PFSK-1 (cell line): ENCODE results near the gene CMYA5.

Source experiments
- TAF1 ChIP-seq: IDR thresholded peaks from 2 replicates; pipeline ENCODE4 v1.6.1; 2012; ENCODE audit warnings: low read length, control low read depth, borderline replicate concordance; ENCODE audit not compliant: insufficient read depth
- TF ChIP-seq, protein P1 (sequence below), 2 experiments: IDR thresholded peaks; 2 replicates each; pipeline versions ENCODE4 v1.6.1 to v1.8.0; 2011 to 2012; ENCODE audit warnings: low read depth in 2 of 2, low read length in 2 of 2, control low read depth in 1 of 2, inconsistent platforms in 1 of 2, mild to moderate bottlenecking in 1 of 2, moderate library complexity in 1 of 2; ENCODE audit not compliant: insufficient read depth in 1 of 2

DNA sequence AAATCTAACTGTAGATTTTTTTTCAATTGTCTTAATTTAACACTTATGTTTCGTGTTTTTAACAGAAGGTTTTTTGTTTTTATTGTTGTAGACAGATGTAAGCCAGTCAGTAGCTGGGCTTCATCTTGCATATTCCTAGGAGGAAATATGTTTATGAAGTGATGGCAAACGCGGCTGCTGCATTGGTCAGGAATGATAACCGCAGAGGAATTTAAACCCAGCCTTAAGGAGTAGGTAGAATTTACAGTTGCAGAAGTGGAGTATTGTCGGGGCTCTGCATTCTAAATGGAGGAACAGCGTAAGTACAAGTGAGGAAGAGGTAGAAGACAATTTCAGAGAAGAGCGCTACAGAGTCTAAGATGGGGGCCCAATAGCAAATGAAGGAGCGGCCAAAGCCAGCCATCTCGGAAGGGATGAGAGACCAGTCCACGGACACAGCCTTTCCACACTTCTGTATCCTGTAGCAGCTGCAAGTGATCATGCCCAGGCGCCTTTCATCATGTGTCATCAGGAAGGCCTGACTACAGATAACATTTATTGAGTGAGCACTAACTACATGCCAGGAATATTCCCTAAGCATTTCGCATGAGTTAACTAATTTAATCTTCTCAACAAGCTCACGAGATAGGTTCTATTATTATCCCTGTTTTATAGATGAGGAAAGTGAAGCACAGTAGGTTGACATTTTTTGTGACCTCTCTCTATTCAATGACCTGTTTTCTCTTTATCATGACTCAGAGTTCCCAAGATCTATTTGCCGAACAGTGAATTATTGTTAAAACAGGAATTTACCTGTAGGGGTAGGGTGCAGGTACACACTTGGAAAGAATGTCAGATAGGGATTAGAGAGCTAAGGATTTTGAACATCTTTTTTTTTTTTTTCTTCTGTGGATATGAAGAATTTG, 38.1 kb downstream of the CMYA5 start:
- TF ChIP-seq, protein P1, sequence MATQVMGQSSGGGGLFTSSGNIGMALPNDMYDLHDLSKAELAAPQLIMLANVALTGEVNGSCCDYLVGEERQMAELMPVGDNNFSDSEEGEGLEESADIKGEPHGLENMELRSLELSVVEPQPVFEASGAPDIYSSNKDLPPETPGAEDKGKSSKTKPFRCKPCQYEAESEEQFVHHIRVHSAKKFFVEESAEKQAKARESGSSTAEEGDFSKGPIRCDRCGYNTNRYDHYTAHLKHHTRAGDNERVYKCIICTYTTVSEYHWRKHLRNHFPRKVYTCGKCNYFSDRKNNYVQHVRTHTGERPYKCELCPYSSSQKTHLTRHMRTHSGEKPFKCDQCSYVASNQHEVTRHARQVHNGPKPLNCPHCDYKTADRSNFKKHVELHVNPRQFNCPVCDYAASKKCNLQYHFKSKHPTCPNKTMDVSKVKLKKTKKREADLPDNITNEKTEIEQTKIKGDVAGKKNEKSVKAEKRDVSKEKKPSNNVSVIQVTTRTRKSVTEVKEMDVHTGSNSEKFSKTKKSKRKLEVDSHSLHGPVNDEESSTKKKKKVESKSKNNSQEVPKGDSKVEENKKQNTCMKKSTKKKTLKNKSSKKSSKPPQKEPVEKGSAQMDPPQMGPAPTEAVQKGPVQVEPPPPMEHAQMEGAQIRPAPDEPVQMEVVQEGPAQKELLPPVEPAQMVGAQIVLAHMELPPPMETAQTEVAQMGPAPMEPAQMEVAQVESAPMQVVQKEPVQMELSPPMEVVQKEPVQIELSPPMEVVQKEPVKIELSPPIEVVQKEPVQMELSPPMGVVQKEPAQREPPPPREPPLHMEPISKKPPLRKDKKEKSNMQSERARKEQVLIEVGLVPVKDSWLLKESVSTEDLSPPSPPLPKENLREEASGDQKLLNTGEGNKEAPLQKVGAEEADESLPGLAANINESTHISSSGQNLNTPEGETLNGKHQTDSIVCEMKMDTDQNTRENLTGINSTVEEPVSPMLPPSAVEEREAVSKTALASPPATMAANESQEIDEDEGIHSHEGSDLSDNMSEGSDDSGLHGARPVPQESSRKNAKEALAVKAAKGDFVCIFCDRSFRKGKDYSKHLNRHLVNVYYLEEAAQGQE (IDR thresholded peaks at IDR 0.05; ENCODE audit: insufficient read depth in 1 of 2, low read depth in 2 of 2, low read length in 2 of 2) = no peak
- TF ChIP-seq TAF1 = no peak
